AG09319 (cell line): ENCODE data around the gene MSL3B.

ENCODE experiments used
- DNase-seq: peaks from one replicate; pipeline ENCODE4 v3.0.0-alpha.2; 2010; ENCODE audit warnings: low read depth; ENCODE audit errors: extremely low read depth
- CTCF ChIP-seq: IDR thresholded peaks from 2 replicates; pipeline ENCODE4 v1.5.1; 2011; ENCODE audit warnings: low read depth, mild to moderate bottlenecking, inconsistent platforms, low read length, moderate library complexity

Gene MSL3B

DNA sequence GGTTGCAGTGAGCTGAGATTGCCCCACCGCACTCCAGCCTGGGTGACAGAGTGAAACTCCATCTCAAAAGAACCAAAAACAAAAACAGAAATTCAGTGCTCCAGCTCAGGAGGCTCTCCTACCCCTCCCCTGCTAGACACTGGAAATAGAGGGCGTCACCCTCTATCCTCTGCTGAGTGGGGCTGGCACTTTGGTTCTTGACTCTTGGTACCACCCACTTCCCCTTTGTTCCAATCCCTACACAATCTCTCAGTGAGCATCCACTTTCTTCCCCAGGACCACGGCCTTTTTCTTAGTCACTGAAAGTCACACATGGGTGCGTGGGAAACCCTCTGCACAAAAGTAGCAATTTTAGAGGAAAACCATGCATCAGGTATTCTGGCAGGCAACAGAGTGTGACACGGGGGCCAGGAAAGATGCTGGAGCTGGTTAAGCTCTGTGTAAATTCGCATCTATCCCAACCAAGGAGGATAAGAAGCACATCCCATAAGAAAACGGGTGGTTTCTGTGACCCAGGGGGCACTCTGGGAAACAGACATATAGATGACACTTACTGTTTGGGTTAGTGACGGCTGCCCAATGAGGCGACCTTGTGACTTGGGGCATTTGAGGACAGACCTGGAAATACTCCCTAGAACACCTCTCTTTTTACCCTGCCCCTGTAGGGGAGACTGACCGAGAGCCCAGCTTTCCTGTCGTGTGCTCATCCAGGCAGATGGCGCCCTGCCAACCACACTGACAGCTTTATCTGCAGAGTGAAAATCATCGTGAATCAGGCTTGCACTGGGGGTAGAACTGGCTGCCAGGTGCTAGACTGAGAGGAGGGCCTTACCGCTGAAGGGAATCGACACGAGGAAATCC is 21.6 kb downstream of the MSL3B start:
- no peak for TF ChIP-seq CTCF
- DNase-seq: no peak

- no peak for DNase-seq
- no peak for TF ChIP-seq CTCF
These were observed 22.7 kb downstream of the MSL3B start for GRCh38 chr2:233845301-233846060.

DNA sequence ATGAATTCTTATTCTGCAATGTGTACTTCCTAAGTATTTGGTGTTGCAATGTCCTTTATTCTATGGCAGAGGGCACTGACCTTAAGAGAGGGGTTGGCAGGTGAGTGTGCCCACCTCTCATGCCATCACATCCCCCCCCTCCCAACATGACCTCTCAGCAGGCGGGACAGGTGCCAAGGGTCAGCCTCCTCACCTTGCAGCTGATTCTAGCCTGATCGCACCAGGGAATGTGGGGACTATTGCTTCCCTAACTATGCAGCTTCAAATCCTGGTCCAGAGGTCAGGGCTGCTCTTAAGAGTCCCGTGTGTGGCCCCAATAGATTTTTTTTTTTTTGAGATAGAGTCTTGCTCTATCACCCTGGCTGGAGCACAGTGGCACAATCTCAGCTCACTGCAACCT is 23.4 kb downstream of the MSL3B start:
- no peak for DNase-seq
- TF ChIP-seq CTCF: no peak

GRCh38 chr2:233844064-233844807 is 23.9 kb downstream of the MSL3B start:
- no peak for TF ChIP-seq CTCF
- no peak for DNase-seq

DNA sequence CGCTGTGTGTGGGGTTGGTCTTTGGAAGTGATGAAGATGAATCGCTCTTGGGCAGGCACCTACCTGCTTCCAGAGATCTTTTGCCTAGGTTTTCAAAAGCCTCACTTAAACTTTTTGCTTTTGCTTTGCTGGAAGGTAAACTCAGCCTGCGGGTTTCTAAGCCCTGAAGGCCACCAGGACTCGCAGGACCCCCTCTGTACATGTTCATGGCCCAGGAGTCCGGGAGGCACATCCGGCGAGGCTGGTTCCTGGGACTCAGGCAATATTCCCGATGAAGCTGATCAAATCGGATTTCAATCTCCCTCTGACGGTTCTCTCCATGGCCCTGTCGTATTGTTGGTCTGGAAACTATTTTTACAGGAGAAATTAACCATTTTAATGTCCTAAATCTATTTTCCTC is 27.0 kb downstream of the MSL3B start:
- no peak for DNase-seq

GRCh38 chr2:233840520-233840919 is 27.7 kb downstream of the MSL3B start:
- TF ChIP-seq CTCF: no peak
- DNase-seq: no peak

More for the DNA sequence above, 27.0 kb downstream of the MSL3B start:
- no peak for TF ChIP-seq CTCF
